HepG2 (cell line): ENCODE data around the gene DHRS7. TPM values are rescaled to one million over a fixed set of nuclear protein-coding genes. Genes with fewer than 3 reads are reported as not detected.
A peak's percentile ranks its signal among the peaks of the same experiment; 100 is the strongest.

Experiments
- CERS6 ChIP-seq: sonication (generic); formaldehyde crosslinking; IDR thresholded peaks from 2 replicates; pipeline ENCODE4 v1.5.0; 2020; ENCODE audit warnings: missing genetic modification reagents
- JARID2 ChIP-seq: sonication (generic); formaldehyde crosslinking; IDR thresholded peaks from 2 replicates; pipeline ENCODE4 v1.8.1; 2023; ENCODE audit warnings: missing genetic modification reagents, inconsistent platforms; ENCODE audit not compliant: insufficient replicate concordance
- NONO ChIP-seq, 2 experiments: fragments of 450-650 bp in 1 of 2; sonication (generic) in 1 of 2; formaldehyde crosslinking in 1 of 2; IDR thresholded peaks in 1 of 2; conservative IDR thresholded peaks in 1 of 2; 2 replicates each; pipeline versions ENCODE4 v1.6.1 to v1.8.0; 2017 to 2022; ENCODE audit warnings: mild to moderate bottlenecking in 1 of 2, missing genetic modification reagents in 1 of 2, moderate library complexity in 1 of 2
- RAD21 ChIP-seq: fragments of 450-650 bp; formaldehyde crosslinking; IDR thresholded peaks from 2 replicates; pipeline ENCODE4 v1.5.0; 2020; ENCODE audit warnings: mild to moderate bottlenecking
- SNAPC4 ChIP-seq: sonication (generic); formaldehyde crosslinking; IDR thresholded peaks from 2 replicates; pipeline ENCODE4 v1.4.0; 2020; ENCODE audit warnings: mild to moderate bottlenecking, missing genetic modification reagents
- ZBTB1 ChIP-seq: sonication (generic); formaldehyde crosslinking; IDR thresholded peaks from 2 replicates; pipeline ENCODE4 v1.4.0; 2020; ENCODE audit warnings: missing genetic modification reagents, borderline replicate concordance
- ZFAT ChIP-seq: sonication (generic); formaldehyde crosslinking; conservative IDR thresholded peaks from 2 replicates; pipeline ENCODE4 v1.8.1; 2023; ENCODE audit warnings: missing genetic modification reagents, inconsistent platforms
- ZFP82 ChIP-seq: sonication (generic); formaldehyde crosslinking; IDR thresholded peaks from 2 replicates; pipeline ENCODE4 v1.5.1; 2020; ENCODE audit warnings: mild to moderate bottlenecking, missing genetic modification reagents, borderline replicate concordance
- ZNF678 ChIP-seq: sonication (generic); formaldehyde crosslinking; IDR thresholded peaks from 2 replicates; pipeline ENCODE4 v1.4.0; 2020; ENCODE audit warnings: mild to moderate bottlenecking, missing genetic modification reagents
- ZNF704 ChIP-seq: sonication (generic); formaldehyde crosslinking; IDR thresholded peaks from 2 replicates; pipeline ENCODE4 v1.8.1; 2023; ENCODE audit warnings: mild to moderate bottlenecking, inconsistent platforms, moderate library complexity, missing genetic modification reagents, borderline replicate concordance
- ZSCAN30 ChIP-seq: sonication (generic); formaldehyde crosslinking; IDR thresholded peaks from 2 replicates; pipeline ENCODE4 v1.5.0; 2020; ENCODE audit warnings: mild to moderate bottlenecking, missing genetic modification reagents
- polyA plus RNA-seq, 8 experiments: library from polyadenylated mRNA; depleted of rRNA in 3 of 8; stranded (reverse) in 7 of 8; unstranded in 1 of 8; fragments of >200 nt; fragmentation: Illumina TruSeq in 4 of 8; extraction: Trizol in 4 of 8; gene quantifications; 2 replicates each; pipeline versions ENCODE4 v1.2.1 to v1.2.3, GENCODE V29; 2011 to 2016; ENCODE audit warnings: low read depth in 4 of 8, missing spikeins in 1 of 8, mixed read lengths in 1 of 8; ENCODE audit not compliant: insufficient read depth in 1 of 8
- total RNA-seq, 5 experiments: library from RNA; depleted of rRNA; stranded (reverse); fragments of >200 nt; fragmentation: Illumina TruSeq; extraction: Trizol; gene quantifications; 2 replicates each; pipeline ENCODE4 v1.2.3, GENCODE V29; 2016; ENCODE audit warnings: low read depth in 1 of 5
- TF ChIP-seq, protein P1 (sequence below): IDR thresholded peaks from 2 replicates; pipeline ENCODE4 v1.6.1; 2016; ENCODE audit warnings: missing compliant biosample characterization, missing genetic modification reagents, borderline replicate concordance
- TF ChIP-seq, protein P2 (sequence below): sonication (generic); formaldehyde crosslinking; IDR thresholded peaks from 2 replicates; pipeline ENCODE4 v1.8.1; 2023; ENCODE audit warnings: missing genetic modification reagents, inconsistent platforms, borderline replicate concordance
- TF ChIP-seq, protein P3 (sequence below): sonication (generic); formaldehyde crosslinking; IDR thresholded peaks from 2 replicates; pipeline ENCODE4 v1.5.0; 2020; ENCODE audit warnings: mild to moderate bottlenecking, missing genetic modification reagents, borderline replicate concordance

DHRS7 gene
- total and polyA plus RNA-seq, 2 of the 13 experiments (the other 11 are each of a cell fraction or from before 2014, with no cell fraction given) = 20.8 to 44.4 TPM

DNA sequence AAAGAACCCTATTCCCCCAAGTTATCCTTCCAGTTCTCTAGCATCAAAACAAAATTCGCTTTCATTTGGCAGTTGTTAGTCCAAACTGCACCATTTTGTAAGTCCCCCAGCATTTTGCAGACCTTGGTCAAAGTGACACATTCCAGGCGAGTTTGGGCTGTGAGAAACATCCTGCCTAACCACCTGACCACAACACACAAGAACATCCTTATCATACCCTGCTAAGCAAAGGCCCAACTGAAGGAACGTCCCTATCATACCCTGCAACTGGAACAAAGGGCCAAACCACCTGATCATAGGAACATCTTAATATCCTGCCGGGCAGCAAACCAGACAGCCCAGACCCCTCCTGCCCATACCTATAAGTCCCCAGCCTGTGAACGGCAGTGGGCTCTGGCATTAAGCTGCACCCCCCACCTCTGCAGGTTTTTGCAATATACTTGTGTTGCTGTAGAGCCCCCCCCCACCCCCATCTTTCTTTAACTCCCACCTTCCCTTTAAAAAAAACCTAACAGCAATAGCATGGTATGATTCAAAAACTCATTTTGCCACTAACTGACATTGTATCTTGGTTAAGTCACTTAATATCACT, 70.8 kb downstream of the DHRS7 start (continued):
- TF ChIP-seq, protein P1, sequence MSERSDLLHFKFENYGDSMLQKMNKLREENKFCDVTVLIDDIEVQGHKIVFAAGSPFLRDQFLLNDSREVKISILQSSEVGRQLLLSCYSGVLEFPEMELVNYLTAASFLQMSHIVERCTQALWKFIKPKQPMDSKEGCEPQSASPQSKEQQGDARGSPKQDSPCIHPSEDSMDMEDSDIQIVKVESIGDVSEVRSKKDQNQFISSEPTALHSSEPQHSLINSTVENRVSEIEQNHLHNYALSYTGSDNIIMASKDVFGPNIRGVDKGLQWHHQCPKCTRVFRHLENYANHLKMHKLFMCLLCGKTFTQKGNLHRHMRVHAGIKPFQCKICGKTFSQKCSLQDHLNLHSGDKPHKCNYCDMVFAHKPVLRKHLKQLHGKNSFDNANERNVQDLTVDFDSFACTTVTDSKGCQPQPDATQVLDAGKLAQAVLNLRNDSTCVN (CRISPR knock-in tag) = no peak
- TF ChIP-seq ZBTB1 (CRISPR knock-in tag) = no peak
- no peak for TF ChIP-seq ZFAT
- TF ChIP-seq ZNF704 (CRISPR knock-in tag) = no peak
- no peak for TF ChIP-seq ZNF678 (CRISPR knock-in tag)
- TF ChIP-seq CERS6 (CRISPR knock-in tag) = no peak
- TF ChIP-seq NONO (IDR thresholded peaks at IDR 0.05) = no peak
- no peak for TF ChIP-seq NONO (CRISPR knock-in tag; conservative IDR thresholded peaks at IDR 0.05)
- TF ChIP-seq, protein P2, sequence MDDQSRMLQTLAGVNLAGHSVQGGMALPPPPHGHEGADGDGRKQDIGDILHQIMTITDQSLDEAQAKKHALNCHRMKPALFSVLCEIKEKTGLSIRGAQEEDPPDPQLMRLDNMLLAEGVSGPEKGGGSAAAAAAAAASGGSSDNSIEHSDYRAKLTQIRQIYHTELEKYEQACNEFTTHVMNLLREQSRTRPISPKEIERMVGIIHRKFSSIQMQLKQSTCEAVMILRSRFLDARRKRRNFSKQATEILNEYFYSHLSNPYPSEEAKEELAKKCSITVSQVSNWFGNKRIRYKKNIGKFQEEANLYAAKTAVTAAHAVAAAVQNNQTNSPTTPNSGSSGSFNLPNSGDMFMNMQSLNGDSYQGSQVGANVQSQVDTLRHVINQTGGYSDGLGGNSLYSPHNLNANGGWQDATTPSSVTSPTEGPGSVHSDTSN = no peak
- no peak for TF ChIP-seq RAD21 (CRISPR knock-in tag)
- no peak for TF ChIP-seq ZSCAN30 (CRISPR knock-in tag)
- TF ChIP-seq SNAPC4 = no peak
- no peak for TF ChIP-seq JARID2 (CRISPR knock-in tag)
- TF ChIP-seq, protein P3, sequence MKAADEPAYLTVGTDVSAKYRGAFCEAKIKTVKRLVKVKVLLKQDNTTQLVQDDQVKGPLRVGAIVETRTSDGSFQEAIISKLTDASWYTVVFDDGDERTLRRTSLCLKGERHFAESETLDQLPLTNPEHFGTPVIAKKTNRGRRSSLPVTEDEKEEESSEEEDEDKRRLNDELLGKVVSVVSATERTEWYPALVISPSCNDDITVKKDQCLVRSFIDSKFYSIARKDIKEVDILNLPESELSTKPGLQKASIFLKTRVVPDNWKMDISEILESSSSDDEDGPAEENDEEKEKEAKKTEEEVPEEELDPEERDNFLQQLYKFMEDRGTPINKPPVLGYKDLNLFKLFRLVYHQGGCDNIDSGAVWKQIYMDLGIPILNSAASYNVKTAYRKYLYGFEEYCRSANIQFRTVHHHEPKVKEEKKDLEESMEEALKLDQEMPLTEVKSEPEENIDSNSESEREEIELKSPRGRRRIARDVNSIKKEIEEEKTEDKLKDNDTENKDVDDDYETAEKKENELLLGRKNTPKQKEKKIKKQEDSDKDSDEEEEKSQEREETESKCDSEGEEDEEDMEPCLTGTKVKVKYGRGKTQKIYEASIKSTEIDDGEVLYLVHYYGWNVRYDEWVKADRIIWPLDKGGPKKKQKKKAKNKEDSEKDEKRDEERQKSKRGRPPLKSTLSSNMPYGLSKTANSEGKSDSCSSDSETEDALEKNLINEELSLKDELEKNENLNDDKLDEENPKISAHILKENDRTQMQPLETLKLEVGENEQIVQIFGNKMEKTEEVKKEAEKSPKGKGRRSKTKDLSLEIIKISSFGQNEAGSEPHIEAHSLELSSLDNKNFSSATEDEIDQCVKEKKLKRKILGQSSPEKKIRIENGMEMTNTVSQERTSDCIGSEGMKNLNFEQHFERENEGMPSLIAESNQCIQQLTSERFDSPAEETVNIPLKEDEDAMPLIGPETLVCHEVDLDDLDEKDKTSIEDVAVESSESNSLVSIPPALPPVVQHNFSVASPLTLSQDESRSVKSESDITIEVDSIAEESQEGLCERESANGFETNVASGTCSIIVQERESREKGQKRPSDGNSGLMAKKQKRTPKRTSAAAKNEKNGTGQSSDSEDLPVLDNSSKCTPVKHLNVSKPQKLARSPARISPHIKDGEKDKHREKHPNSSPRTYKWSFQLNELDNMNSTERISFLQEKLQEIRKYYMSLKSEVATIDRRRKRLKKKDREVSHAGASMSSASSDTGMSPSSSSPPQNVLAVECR (CRISPR knock-in tag) = peak; percentile 14; the same call in 1 of the 2 replicates
- TF ChIP-seq ZFP82 (CRISPR knock-in tag) = no peak
